ENCODE results near the gene TEX14.

TEX14 gene

DNA sequence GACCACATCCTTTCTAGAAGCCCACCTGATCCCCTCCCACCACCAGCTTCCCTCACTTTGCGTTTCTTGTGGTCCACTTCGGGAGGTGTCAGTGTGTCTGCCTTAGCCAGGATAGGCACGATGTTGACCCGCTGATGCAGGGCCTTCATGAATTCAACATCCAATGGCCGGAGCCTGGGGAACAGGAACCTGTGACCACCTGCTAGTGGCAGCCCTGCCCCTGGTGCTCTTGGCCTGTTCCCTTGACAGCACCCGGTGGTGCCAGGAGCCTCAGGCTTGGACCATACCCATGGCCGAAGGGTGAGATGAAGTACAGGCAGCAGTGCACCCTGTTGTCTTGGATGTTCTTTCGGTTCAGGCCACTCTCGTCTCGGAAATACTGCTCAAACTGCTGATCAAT, 170.2 kb downstream of the TEX14 start:
- H3K4ac ChIP-seq (ENCODE audit: low read depth in 1 of 2, low read length in 2 of 2): peak overlapping the region in 1 of 2 experiments; percentile 37
- no peak overlapping the region for H2BK120ac ChIP-seq (ENCODE audit: low read depth, low read length)
- DNase-seq: no peak
- no peaks in the 10 kb centered on the region for H3K9me3 ChIP-seq (ENCODE audit: control insufficient read depth, low read length)
- H2AFZ ChIP-seq (ENCODE audit: low read depth, low read length): no peak overlapping the region
- no peak overlapping the region for H3K18ac ChIP-seq (ENCODE audit: low read depth in 1 of 2, low read length in 2 of 2)
- peaks cover 16% of the 10 kb centered on the region for H3K4me1 ChIP-seq (ENCODE audit: control insufficient read depth, insufficient read depth, low read depth, low read length)
- no peak overlapping the region for H3K4me2 ChIP-seq (ENCODE audit: low read length, poor library complexity, severe bottlenecking)
- H2BK12ac ChIP-seq (ENCODE audit: low read length in 2 of 2): no peak overlapping the region
- H2BK15ac ChIP-seq (ENCODE audit: low read depth, poor library complexity, severe bottlenecking): no peak overlapping the region
- H3K4me3 ChIP-seq (ENCODE audit: insufficient read depth in 1 of 2, low read depth in 1 of 2, low read length in 2 of 2): no peak overlapping the region
- no peak overlapping the region for H3K23ac ChIP-seq (ENCODE audit: low read length in 2 of 2)
- H3K27me3 ChIP-seq (ENCODE audit: control insufficient read depth in 1 of 2, insufficient read depth in 1 of 2, low read length in 2 of 2): peaks cover 0 to 10% of the 10 kb centered on the region in 2 experiments
- 96% methylated on average over 10 of the region's 10 CpGs for WGBS
- H2BK5ac ChIP-seq (ENCODE audit: low read depth, low read length, poor library complexity, severe bottlenecking): no peak overlapping the region
- no peak overlapping the region for H2AK5ac ChIP-seq (ENCODE audit: low read length, severe bottlenecking)
- no peaks in the 10 kb centered on the region for H3K36me3 ChIP-seq (ENCODE audit: control insufficient read depth in 1 of 2, insufficient read depth in 2 of 2, low read depth in 1 of 2, low read length in 2 of 2)
- H4K8ac ChIP-seq (ENCODE audit: low read length): no peak overlapping the region
- no peaks in the 10 kb centered on the region for H3K79me1 ChIP-seq (replicated peaks; ENCODE audit: low read length, poor library complexity, severe bottlenecking)
- no peak overlapping the region for H3K27ac ChIP-seq (ENCODE audit: low read length, poor library complexity, severe bottlenecking)
- no peak overlapping the region for H3K9ac ChIP-seq (ENCODE audit: low read length)
- H4K91ac ChIP-seq (ENCODE audit: low read length): no peak overlapping the region
- H3K14ac ChIP-seq (ENCODE audit: low read length in 2 of 2): no peak overlapping the region

DNA sequence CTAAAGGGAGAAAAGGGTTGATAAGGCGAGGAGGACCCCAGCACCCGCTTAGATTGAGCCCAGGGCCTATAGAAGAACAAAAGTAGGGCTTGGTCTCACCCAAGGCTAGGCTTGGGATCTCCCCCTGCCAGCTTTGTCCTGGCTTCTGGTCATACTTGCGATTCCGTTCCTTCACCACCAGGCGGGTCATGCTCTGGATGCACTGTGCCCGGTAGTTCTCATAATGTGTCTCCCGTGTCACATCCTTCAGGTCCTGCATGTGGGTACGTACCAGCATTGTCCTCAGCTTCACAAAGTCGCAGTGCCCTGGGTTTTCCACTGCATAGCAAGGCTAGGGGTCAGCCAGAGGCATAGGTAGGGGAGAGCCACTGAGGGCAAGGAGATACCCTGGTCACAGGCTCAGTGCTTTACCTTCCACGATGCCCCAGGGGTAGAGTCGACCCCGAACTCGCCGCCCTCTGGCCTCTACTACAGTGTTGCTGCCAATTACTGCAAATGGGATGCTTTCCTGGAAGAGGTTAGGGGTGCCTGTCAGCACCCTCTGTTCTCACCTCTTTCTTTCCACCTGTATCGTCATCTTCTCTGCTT, 170.9 kb downstream of the TEX14 start:
- Histone ChIP-seq H3K4ac (ENCODE audit: low read depth in 1 of 2, low read length in 2 of 2) (no peak overlapping the region), H3K23ac (ENCODE audit: low read length in 2 of 2) (peak overlapping the region in 1 of 2 experiments; percentile 9), H2BK5ac (ENCODE audit: low read depth, low read length, poor library complexity, severe bottlenecking) (no peak overlapping the region), H3K36me3 (ENCODE audit: control insufficient read depth in 1 of 2, insufficient read depth in 2 of 2, low read depth in 1 of 2, low read length in 2 of 2) (no peaks in the 10 kb centered on the region), H3K14ac (ENCODE audit: low read length in 2 of 2) (no peak overlapping the region), H4K91ac (ENCODE audit: low read length) (no peak overlapping the region), H2BK15ac (ENCODE audit: low read depth, poor library complexity, severe bottlenecking) (no peak overlapping the region), H2AK5ac (ENCODE audit: low read length, severe bottlenecking) (no peak overlapping the region), H2AFZ (ENCODE audit: low read depth, low read length) (no peak overlapping the region), H3K27ac (ENCODE audit: low read length, poor library complexity, severe bottlenecking) (no peak overlapping the region), H3K9me3 (ENCODE audit: control insufficient read depth, low read length) (no peaks in the 10 kb centered on the region), H3K9ac (ENCODE audit: low read length) (no peak overlapping the region), H3K4me1 (ENCODE audit: control insufficient read depth, insufficient read depth, low read depth, low read length) (peaks cover 14% of the 10 kb centered on the region), H4K8ac (ENCODE audit: low read length) (no peak overlapping the region), H3K4me2 (ENCODE audit: low read length, poor library complexity, severe bottlenecking) (no peak overlapping the region), H2BK12ac (ENCODE audit: low read length in 2 of 2) (peak overlapping the region; percentile 20 to 51), H3K18ac (ENCODE audit: low read depth in 1 of 2, low read length in 2 of 2) (no peak overlapping the region), H3K4me3 (ENCODE audit: insufficient read depth in 1 of 2, low read depth in 1 of 2, low read length in 2 of 2) (no peak overlapping the region), H2BK120ac (ENCODE audit: low read depth, low read length) (no peak overlapping the region), H3K27me3 (ENCODE audit: control insufficient read depth in 1 of 2, insufficient read depth in 1 of 2, low read length in 2 of 2) (peaks cover 0 to 10% of the 10 kb centered on the region in 2 experiments), H3K79me1 (replicated peaks; ENCODE audit: low read length, poor library complexity, severe bottlenecking) (no peaks in the 10 kb centered on the region)
- 65% methylated on average over 14 of the region's 15 CpGs for WGBS
- peak; percentile 39 for DNase-seq

DNA sequence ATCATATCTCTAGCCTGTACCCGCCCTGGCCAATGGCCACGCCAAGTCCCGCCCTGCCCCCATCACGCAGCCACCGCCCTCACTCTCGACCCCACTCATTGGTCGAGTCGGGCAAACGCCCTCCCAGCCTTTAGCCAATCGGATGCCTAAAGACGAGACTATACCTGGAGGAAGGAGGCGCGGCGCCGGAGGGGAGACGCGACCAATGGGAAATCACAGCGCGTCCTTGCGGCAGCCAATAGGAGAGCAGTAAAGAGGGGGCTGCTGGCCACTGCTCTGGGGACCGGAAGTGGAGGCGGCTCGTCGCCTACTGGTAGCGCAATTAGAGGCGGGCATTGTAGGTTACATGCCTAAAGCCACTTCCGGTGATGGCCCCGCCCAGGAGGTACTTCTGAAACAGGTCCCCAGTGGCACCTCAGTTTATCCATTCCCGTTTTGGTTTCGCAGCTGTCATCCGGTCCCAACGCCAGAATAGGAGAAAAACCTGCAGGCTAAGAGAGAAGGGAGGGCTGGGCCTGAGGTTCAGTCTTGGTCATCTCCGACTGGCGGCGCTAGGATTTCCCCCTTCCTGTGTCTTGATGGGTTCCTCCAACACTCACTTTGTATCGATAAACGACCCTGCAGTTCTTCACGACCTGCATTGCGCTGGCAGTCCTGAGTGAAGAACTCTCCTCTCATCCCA, 173.8 kb downstream of the TEX14 start:
- peaks cover 8% of the 10 kb centered on the region for H3K79me1 ChIP-seq (replicated peaks; ENCODE audit: low read length, poor library complexity, severe bottlenecking)
- H2BK5ac ChIP-seq (ENCODE audit: low read depth, low read length, poor library complexity, severe bottlenecking): no peak overlapping the region
- H3K23ac ChIP-seq (ENCODE audit: low read length in 2 of 2): no peak overlapping the region
- H3K4me1 ChIP-seq (ENCODE audit: control insufficient read depth, insufficient read depth, low read depth, low read length): peaks cover 18% of the 10 kb centered on the region
- no peak overlapping the region for H2BK15ac ChIP-seq (ENCODE audit: low read depth, poor library complexity, severe bottlenecking)
- peak overlapping the region; percentile 91 for H3K9ac ChIP-seq (ENCODE audit: low read length)
- no peak overlapping the region for H3K14ac ChIP-seq (ENCODE audit: low read length in 2 of 2)
- peak; percentile 100 for DNase-seq
- H3K4me2 ChIP-seq (ENCODE audit: low read length, poor library complexity, severe bottlenecking): peak overlapping the region; percentile 78
- H3K36me3 ChIP-seq (ENCODE audit: control insufficient read depth in 1 of 2, insufficient read depth in 2 of 2, low read depth in 1 of 2, low read length in 2 of 2): no peaks in the 10 kb centered on the region
- H2AFZ ChIP-seq (ENCODE audit: low read depth, low read length): peak overlapping the region; percentile 55
- peak overlapping the region in 1 of 2 experiments; percentile 72 for H2BK12ac ChIP-seq (ENCODE audit: low read length in 2 of 2)
- under 1% methylated on average over 39 of the region's 39 CpGs for WGBS
- H3K4me3 ChIP-seq (ENCODE audit: insufficient read depth in 1 of 2, low read depth in 1 of 2, low read length in 2 of 2): peak overlapping the region; percentile 61 to 93
- H3K27ac ChIP-seq (ENCODE audit: low read length, poor library complexity, severe bottlenecking): peak overlapping the region; percentile 95
- peak overlapping the region; percentile 58 for H2BK120ac ChIP-seq (ENCODE audit: low read depth, low read length)
- peaks cover 0 to 6% of the 10 kb centered on the region in 2 experiments for H3K27me3 ChIP-seq (ENCODE audit: control insufficient read depth in 1 of 2, insufficient read depth in 1 of 2, low read length in 2 of 2)
- H3K18ac ChIP-seq (ENCODE audit: low read depth in 1 of 2, low read length in 2 of 2): peak overlapping the region; percentile 85 to 89
- no peaks in the 10 kb centered on the region for H3K9me3 ChIP-seq (ENCODE audit: control insufficient read depth, low read length)
- peak overlapping the region; percentile 12 to 91 for H3K4ac ChIP-seq (ENCODE audit: low read depth in 1 of 2, low read length in 2 of 2)
- H2AK5ac ChIP-seq (ENCODE audit: low read length, severe bottlenecking): no peak overlapping the region
- H4K8ac ChIP-seq (ENCODE audit: low read length): peak overlapping the region; percentile 85
- peak overlapping the region; percentile 87 for H4K91ac ChIP-seq (ENCODE audit: low read length)

DNA sequence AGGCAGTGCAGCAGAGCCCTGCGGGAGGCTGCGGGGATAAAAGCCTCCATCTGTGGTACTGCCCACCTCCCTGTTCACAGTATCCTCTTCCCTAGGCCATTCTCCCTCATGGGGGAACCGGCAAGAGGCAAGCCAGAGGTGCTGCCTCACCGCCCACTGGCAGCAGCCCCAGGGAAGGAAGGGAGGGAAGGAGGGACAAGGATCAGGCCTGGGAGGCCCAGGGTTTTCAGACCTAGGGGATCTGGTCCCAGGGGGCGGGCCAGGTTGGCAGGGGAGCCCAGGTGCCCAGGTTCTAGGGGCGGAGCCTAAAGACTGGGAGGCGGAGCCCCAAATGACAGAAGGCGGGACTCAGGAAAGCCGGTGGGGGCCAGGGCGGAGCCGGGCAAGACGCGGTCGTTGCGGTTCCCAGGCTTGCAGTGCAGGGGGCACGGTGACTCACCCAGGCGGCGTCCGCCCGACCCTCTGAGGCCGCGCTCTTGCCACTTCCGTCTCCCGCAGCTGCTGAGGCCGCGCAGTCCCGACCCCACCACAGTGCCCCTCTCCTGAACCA, 174.4 kb downstream of the TEX14 start:
- peak overlapping the region; percentile 18 to 51 for H2BK12ac ChIP-seq (ENCODE audit: low read length in 2 of 2)
- peak overlapping the region; percentile 61 to 93 for H3K4me3 ChIP-seq (ENCODE audit: insufficient read depth in 1 of 2, low read depth in 1 of 2, low read length in 2 of 2)
- H3K18ac ChIP-seq (ENCODE audit: low read depth in 1 of 2, low read length in 2 of 2): peak overlapping the region; percentile 54 to 69
- H3K4me2 ChIP-seq (ENCODE audit: low read length, poor library complexity, severe bottlenecking): peak overlapping the region; percentile 71
- H3K4me1 ChIP-seq (ENCODE audit: control insufficient read depth, insufficient read depth, low read depth, low read length): peaks cover 18% of the 10 kb centered on the region
- H4K91ac ChIP-seq (ENCODE audit: low read length): peak overlapping the region; percentile 30
- peaks cover 0 to 6% of the 10 kb centered on the region in 2 experiments for H3K27me3 ChIP-seq (ENCODE audit: control insufficient read depth in 1 of 2, insufficient read depth in 1 of 2, low read length in 2 of 2)
- DNase-seq: no peak
- WGBS: 2% methylated on average over 27 of the region's 27 CpGs
- H3K14ac ChIP-seq (ENCODE audit: low read length in 2 of 2): peak overlapping the region in 1 of 2 experiments; percentile 9
- H2BK120ac ChIP-seq (ENCODE audit: low read depth, low read length): peak overlapping the region; percentile 74
- H2AFZ ChIP-seq (ENCODE audit: low read depth, low read length): peak overlapping the region; percentile 79
- H3K36me3 ChIP-seq (ENCODE audit: control insufficient read depth in 1 of 2, insufficient read depth in 2 of 2, low read depth in 1 of 2, low read length in 2 of 2): peaks cover 1 to 2% of the 10 kb centered on the region in 2 experiments
- H2AK5ac ChIP-seq (ENCODE audit: low read length, severe bottlenecking): no peak overlapping the region
- peaks cover 12% of the 10 kb centered on the region for H3K79me1 ChIP-seq (replicated peaks; ENCODE audit: low read length, poor library complexity, severe bottlenecking)
- H3K23ac ChIP-seq (ENCODE audit: low read length in 2 of 2): no peak overlapping the region
- H2BK15ac ChIP-seq (ENCODE audit: low read depth, poor library complexity, severe bottlenecking): peak overlapping the region; percentile 77
- peak overlapping the region; percentile 84 for H3K9ac ChIP-seq (ENCODE audit: low read length)
- H3K27ac ChIP-seq (ENCODE audit: low read length, poor library complexity, severe bottlenecking): peak overlapping the region; percentile 63
- peak overlapping the region; percentile 4 to 55 for H3K4ac ChIP-seq (ENCODE audit: low read depth in 1 of 2, low read length in 2 of 2)
- H3K9me3 ChIP-seq (ENCODE audit: control insufficient read depth, low read length): no peaks in the 10 kb centered on the region
- peak overlapping the region; percentile 63 for H4K8ac ChIP-seq (ENCODE audit: low read length)
- no peak overlapping the region for H2BK5ac ChIP-seq (ENCODE audit: low read depth, low read length, poor library complexity, severe bottlenecking)
